C4-2B (cell line): ENCODE data around the gene ARID5B.

Source experiments
- CTCF ChIP-seq: fragments of 450-650 bp; conservative IDR thresholded peaks from 2 replicates; pipeline ENCODE4 v1.5.1; 2017; ENCODE audit warnings: mild to moderate bottlenecking
- ZFX ChIP-seq: fragments of 450-650 bp; IDR thresholded peaks from 2 replicates; pipeline ENCODE4 v1.6.1; 2017

DNA sequence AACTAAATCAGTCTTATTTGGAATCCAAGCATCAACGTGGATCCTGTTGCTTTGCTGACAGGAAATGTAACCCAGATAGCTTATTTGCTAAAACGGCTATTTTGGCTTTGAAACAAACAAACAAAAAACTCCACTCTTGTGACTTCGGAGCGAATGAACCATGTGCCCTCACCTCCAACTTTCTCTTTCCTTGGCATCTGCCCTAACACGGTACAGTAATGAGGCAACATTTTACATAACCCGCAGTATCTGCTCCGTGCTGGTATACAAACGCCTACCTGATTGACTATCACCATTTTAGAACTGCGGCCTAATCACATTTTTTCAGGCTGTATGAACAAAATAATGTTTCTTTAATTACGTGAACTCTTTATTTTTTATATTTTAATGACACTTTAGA is 37.5 kb upstream of the ARID5B start:
- no peak for TF ChIP-seq CTCF
- no peak for TF ChIP-seq ZFX
